Erythroblast (primary cell): ENCODE measurements around the gene ATR.

ENCODE experiments used
- GATA1 ChIP-seq: IDR thresholded peaks from 2 replicates; pipeline ENCODE4 v1.6.1; 2011; ENCODE audit warnings: low read depth, mild to moderate bottlenecking, control low read depth, low read length, moderate library complexity
- POLR2A ChIP-seq: IDR thresholded peaks from 2 replicates; pipeline ENCODE4 v1.6.1; 2011; ENCODE audit warnings: mild to moderate bottlenecking, low read length

GRCh38 chr3:142501004-142501926, 77.3 kb downstream of the ATR start:
- TF ChIP-seq POLR2A = no peak
- no peak for TF ChIP-seq GATA1
